SK-N-MC (cell line): Measurements from ENCODE around the gene MTTP.

ENCODE experiments used
- DNase-seq: peaks from one replicate; pipeline ENCODE4 v3.0.0-alpha.2; 2011; ENCODE audit warnings: low read depth, low spot score
- H3K27ac ChIP-seq: fragments of 200-600 bp; sonication (generic); 2 replicates; pipeline ENCODE4 v1.5.1; 2016; ENCODE audit warnings: mixed run types
- H3K36me3 ChIP-seq: fragments of 200-600 bp; sonication (generic); 2 replicates; pipeline ENCODE4 v1.6.1; 2017; ENCODE audit warnings: antibody characterized with exemption, low read length, mixed read lengths; ENCODE audit not compliant: insufficient read depth
- H3K4me3 ChIP-seq: fragments of 200-600 bp; sonication (generic); 2 replicates; pipeline ENCODE4 v1.5.1; 2016
- H3K9ac ChIP-seq: fragments of 200-600 bp; sonication (generic); 2 replicates; pipeline ENCODE4 v1.8.0; 2017; ENCODE audit warnings: mixed run types, mixed read lengths; ENCODE audit not compliant: insufficient read length
- H3K9me3 ChIP-seq: fragments of 200-600 bp; sonication (generic); 2 replicates; pipeline ENCODE4 v1.6.1; 2017; ENCODE audit warnings: low read depth, mild to moderate bottlenecking, antibody characterized with exemption, low read length, moderate library complexity, mixed read lengths
- EZH2 ChIP-seq: fragments of 200-600 bp; sonication (generic); IDR thresholded peaks from one replicate; pipeline ENCODE4 v1.6.1; 2017; ENCODE audit warnings: antibody characterized with exemption
- FOXP2 ChIP-seq: optimal IDR thresholded peaks from 2 replicates; pipeline ENCODE3; 2011; ENCODE audit warnings: mild to moderate bottlenecking, moderate library complexity; ENCODE audit not compliant: insufficient read depth; ENCODE audit errors: extremely low read length, control extremely low read depth
- POLR2AphosphoS5 ChIP-seq: IDR thresholded peaks from 2 replicates; pipeline ENCODE4 v1.6.1; 2012; ENCODE audit warnings: mild to moderate bottlenecking, low read depth, low read length, borderline replicate concordance

The MTTP gene

DNA sequence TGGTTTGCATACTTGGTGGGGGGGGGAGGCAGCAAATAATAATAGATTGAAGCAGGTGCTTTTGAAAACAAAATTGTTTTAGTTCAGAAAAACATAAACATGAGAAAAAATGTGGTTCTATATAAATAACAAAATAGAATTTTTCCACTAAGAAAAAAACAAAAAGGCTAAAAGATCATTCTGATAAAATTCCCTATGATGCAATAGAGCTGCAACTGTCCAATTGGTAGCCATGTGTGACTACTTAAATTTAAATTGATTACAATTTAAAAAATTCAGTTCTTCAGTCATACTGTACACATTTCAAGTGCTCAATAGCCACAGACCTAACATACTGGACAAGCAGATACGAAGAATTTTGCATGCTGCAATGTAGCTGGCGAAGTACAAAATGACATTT, 21.8 kb upstream of the MTTP start:
- Histone ChIP-seq H3K4me3 (no peak overlapping the region), H3K9me3 (no peaks in the 10 kb centered on the region), H3K27ac (no peak overlapping the region; the same call in 1 of the 2 replicates), H3K9ac (no peak overlapping the region), H3K36me3 (peaks cover 6% of the 10 kb centered on the region; the same call in 1 of the 2 replicates)
- no peak for TF ChIP-seq EZH2
- no peak for DNase-seq

DNA sequence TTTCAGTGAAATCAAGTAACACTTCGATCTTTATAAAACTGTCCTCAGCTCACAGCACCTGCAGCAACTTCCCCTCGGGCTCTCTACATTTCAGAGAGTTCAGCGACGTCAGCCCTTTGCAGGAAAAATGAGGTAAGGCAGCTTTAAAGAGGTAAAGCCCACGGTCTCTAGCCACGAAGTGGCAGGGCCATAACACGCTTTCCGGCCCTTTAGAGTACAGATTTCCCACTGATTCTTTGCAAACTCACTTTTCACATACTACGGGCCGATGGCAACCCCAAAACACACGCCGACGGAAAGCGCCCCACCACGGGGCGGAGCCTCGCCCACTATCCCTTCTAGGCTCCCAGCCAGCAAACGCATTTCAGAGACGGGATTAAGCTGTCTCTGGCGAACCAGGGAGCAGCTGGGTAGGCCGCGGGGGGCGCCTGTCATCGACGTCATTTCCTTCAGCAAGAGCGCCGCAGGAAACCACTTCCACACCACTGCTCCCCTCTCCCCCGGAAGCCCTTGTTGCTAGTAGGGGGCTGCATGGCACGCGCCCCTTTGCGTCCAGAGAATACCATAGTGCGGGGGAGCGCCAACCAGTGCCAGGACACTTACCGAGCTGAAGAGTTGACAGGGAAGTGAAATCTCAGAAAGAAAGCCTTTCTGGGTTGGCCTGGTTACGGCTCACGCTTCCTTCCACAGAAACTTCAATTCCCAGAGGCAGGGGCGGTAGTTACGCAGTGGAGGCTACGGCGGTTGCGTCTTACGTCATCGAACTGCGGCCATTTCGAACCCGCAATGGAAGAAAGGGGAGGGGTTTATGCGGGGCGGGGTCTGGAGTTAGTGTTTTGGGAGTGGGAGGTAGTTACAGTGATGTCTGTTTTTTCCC, 11.1 kb upstream of the MTTP start, which contains the start of gene TRMT10A:
TSS of gene TRMT10A (minus strand) at position 730 of the 877 bp plus-strand sequence. CDS start 4,701 bp downstream, outside the sequence.
- no peak for TF ChIP-seq EZH2
- TF ChIP-seq POLR2AphosphoS5: peak; percentile 83
- peak within 1 kb of the TSS; percentile 97 for H3K27ac ChIP-seq
- DNase-seq: peak; percentile 94
- no peaks in the 10 kb centered on the region for H3K9me3 ChIP-seq
- H3K4me3 ChIP-seq: peak within 1 kb of the TSS; percentile 96
- H3K36me3 ChIP-seq: no peaks in the 10 kb centered on the region
- H3K9ac ChIP-seq: peak within 1 kb of the TSS; percentile 95

DNA sequence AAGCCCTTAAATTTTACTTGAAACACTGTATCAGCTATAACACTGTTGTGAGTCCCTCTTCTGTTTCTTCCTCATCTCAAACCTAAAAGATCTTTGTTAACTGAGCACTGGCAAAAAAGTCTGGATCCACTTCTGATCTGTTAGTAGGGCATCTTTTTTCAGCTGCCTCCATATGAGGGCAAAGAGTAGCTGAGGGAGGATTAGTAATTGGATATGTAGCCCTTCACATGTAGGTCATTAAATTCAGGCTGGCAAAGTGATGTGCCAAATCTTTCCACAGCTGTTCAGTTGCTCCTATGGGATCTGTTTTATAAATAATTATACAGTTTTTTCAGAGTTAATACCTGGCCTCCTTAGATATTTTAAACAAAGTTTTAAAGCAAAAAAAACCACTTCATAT, 9.7 kb upstream of the MTTP start:
- Histone ChIP-seq H3K27ac (no peak overlapping the region), H3K9me3 (no peaks in the 10 kb centered on the region), H3K9ac (peak overlapping the region; percentile 95), H3K36me3 (no peaks in the 10 kb centered on the region), H3K4me3 (no peak overlapping the region)
- TF ChIP-seq POLR2AphosphoS5 (no peak), EZH2 (no peak), FOXP2 (no peak)
- no peak for DNase-seq

DNA sequence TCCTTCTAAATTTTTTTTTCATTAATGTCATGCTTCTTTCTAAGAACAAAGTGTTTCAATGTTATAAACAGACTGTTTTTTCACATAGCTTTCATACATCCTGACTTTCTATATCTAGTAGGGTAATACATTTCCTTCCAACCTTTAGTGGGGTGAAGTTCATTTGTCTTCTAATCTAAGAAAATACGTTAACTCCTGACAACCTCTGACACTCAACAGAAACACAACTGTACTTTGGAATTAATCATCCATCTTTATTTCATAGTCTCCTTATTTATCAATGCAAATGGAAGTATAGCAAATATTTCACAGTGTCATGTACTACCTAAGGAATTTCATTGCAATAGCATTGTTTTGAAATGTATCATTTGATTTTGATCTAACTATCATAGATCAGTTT, 2.7 kb upstream of the MTTP start:
- DNase-seq: no peak
- no peaks in the 10 kb centered on the region for H3K9me3 ChIP-seq
- H3K9ac ChIP-seq: no peak overlapping the region
- TF ChIP-seq POLR2AphosphoS5: no peak
- no peak for TF ChIP-seq FOXP2
- no peak for TF ChIP-seq EZH2
- no peak overlapping the region for H3K4me3 ChIP-seq
- no peak overlapping the region for H3K27ac ChIP-seq
- H3K36me3 ChIP-seq: no peaks in the 10 kb centered on the region

DNA sequence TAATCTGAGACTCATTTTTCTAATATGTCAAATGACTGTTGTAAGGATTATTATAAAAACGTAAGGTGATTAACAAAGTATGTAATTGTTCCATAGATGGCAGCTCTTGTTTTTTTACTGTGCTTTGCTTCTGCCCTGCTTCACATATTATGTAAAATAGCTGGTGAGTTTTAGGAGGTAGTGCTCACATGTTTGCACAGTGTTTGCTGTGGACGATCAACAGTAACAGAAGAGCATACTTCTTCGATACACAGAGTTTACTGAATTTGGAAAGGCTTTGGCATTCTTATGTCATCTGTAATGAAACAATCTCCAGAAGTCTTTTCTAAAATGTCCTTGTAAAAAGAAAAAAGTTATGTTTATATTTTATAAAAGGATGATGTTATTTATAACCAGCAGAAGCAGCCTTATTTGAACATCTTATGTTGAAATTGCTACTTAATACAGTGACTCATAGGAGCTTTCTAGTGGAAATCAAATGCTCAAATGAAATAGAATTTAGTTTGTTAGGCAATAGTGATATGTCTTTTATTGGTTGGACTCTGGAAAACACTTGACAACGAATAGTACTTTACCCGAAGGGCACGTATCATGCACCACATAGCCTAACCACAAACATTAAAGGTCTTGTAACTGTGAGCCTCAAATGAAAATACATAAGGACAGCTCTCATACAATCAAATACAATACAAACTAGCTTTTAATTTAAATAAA, 1.9 kb upstream of the MTTP start:
- no peak for TF ChIP-seq EZH2
- TF ChIP-seq FOXP2: no peak
- TF ChIP-seq POLR2AphosphoS5: no peak
- DNase-seq: no peak
- Histone ChIP-seq H3K36me3 (no peaks in the 10 kb centered on the region), H3K4me3 (no peak overlapping the region), H3K9me3 (no peaks in the 10 kb centered on the region), H3K27ac (no peak overlapping the region), H3K9ac (no peak overlapping the region)

DNA sequence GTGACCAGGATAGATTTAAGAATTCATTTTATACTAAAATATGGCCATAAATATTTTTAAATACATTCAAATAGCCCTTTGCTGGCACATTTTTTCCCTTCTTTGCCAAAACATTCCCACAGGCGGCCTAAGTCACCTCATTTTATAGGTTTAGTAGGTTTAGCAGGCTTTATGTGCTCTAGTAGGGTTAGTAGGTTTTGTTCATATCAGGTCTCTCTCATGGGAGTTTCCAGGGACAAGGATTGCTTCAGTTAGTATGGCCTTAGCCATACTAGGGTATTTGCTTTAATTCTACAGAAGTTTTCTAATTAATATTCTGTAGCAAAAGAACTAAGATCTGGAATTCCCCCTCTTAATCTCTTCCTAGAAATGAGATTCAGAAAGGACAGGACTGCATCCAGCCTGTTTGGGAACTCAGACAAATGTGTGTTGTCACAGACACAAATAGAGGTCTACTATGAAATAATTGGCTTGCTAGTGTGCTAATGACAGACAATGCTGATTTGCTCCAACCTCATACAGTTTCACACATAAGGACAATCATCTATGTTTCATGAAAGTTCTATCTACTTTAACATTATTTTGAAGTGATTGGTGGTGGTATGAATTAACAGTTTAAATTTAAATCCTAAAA, 772 bp upstream of the MTTP start:
- DNase-seq: no peak
- no peak overlapping the region for H3K4me3 ChIP-seq
- TF ChIP-seq POLR2AphosphoS5 (no peak), EZH2 (no peak), FOXP2 (no peak)
- no peaks in the 10 kb centered on the region for H3K36me3 ChIP-seq
- no peak overlapping the region for H3K27ac ChIP-seq
- H3K9ac ChIP-seq: no peak overlapping the region
- H3K9me3 ChIP-seq: no peaks in the 10 kb centered on the region

DNA sequence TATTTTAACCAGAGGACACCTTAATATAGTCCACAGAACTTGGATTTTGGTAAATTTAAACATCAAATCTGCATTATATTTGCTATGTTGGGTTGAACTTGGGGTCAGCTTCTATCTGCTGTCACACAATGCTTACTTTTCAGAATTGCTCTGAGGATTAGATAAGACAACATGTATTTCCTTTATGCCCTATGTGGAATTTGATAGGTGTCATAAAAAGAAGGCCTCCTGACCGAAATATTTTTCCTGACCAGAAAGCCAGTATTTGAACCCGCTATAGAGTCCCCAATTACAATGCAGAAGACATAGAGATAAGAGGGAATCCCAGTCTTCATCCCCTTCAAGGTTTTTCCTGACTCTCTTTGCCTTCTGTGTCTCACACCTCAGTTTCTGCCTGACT, 4.1 kb downstream of the MTTP start:
- no peak overlapping the region for H3K4me3 ChIP-seq
- H3K36me3 ChIP-seq: no peaks in the 10 kb centered on the region
- no peak overlapping the region for H3K27ac ChIP-seq
- TF ChIP-seq POLR2AphosphoS5 (no peak), FOXP2 (no peak), EZH2 (no peak)
- no peak overlapping the region for H3K9ac ChIP-seq
- no peaks in the 10 kb centered on the region for H3K9me3 ChIP-seq
- DNase-seq: no peak

DNA sequence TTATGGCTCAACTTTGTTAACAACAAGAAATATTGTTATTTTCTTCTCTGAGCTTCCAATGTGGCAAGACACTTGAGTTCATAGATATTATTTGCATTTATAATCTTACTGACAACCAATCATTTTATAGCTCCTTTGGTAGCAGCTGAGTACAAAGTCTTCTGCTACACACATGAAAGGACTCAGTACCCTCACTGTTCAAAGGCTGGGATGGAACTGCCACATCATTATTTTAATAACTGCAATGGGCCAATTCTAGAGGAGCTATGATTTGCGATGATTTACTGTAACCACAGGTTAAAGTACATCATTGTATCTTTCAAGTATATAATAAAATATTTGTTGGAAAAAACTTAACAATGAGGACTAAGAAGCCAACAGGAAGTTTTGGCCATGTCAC, 10.9 kb downstream of the MTTP start:
- H3K9me3 ChIP-seq: no peaks in the 10 kb centered on the region
- H3K36me3 ChIP-seq: no peaks in the 10 kb centered on the region
- no peak for DNase-seq
- H3K4me3 ChIP-seq: no peak overlapping the region
- TF ChIP-seq POLR2AphosphoS5: no peak
- TF ChIP-seq EZH2: no peak
- no peak for TF ChIP-seq FOXP2
- H3K27ac ChIP-seq: no peak overlapping the region
- H3K9ac ChIP-seq: no peak overlapping the region
